SK-N-SH (cell line): ENCODE data around the gene IPO8.

Experiments
- CTCF ChIP-seq: fragments of 200-600 bp; sonication (generic); IDR thresholded peaks from 2 replicates; pipeline ENCODE4 v1.6.1; 2017; ENCODE audit warnings: antibody characterized with exemption, mild to moderate bottlenecking, moderate library complexity
- ELF1 ChIP-seq: IDR thresholded peaks from 2 replicates; pipeline ENCODE4 v1.4.0; 2012
- EZH2phosphoT487 ChIP-seq: fragments of 200-600 bp; sonication (generic); IDR thresholded peaks from 2 replicates; pipeline ENCODE4 v1.6.1; 2017; ENCODE audit warnings: low read depth, mixed run types, mild to moderate bottlenecking, antibody characterized with exemption, moderate library complexity, borderline replicate concordance
- FOSL2 ChIP-seq: IDR thresholded peaks from 2 replicates; pipeline ENCODE4 v1.4.0; 2012; ENCODE audit warnings: low read depth, mild to moderate bottlenecking, moderate library complexity, borderline replicate concordance
- GABPA ChIP-seq: IDR thresholded peaks from 2 replicates; pipeline ENCODE4 v1.4.0; 2012; ENCODE audit warnings: low read depth, mild to moderate bottlenecking
- MAX ChIP-seq: IDR thresholded peaks from 2 replicates; pipeline ENCODE4 v1.4.0; 2012; ENCODE audit warnings: low read depth
- MXI1 ChIP-seq: IDR thresholded peaks from 2 replicates; pipeline ENCODE4 v1.6.1; 2012; ENCODE audit warnings: mild to moderate bottlenecking, low read depth, low read length, improper control_type of control experiment
- NRF1 ChIP-seq: IDR thresholded peaks from 2 replicates; pipeline ENCODE4 v1.6.1; 2012; ENCODE audit warnings: low read depth, mild to moderate bottlenecking, low read length
- POLR2AphosphoS5 ChIP-seq: IDR thresholded peaks from 2 replicates; pipeline ENCODE4 v1.6.1; 2012; ENCODE audit warnings: low read depth, low read length
- RAD21 ChIP-seq: IDR thresholded peaks from 2 replicates; pipeline ENCODE4 v1.6.1; 2012; ENCODE audit warnings: mild to moderate bottlenecking, low read length
- RCOR1 ChIP-seq: fragments of 150-350 bp; IDR thresholded peaks from 2 replicates; pipeline ENCODE4 v1.6.1; 2017; ENCODE audit warnings: antibody characterized with exemption, low read length
- RFX5 ChIP-seq: IDR thresholded peaks from 2 replicates; pipeline ENCODE4 v1.6.1; 2012; ENCODE audit warnings: mild to moderate bottlenecking, improper control_type of control experiment, low read length
- USF2 ChIP-seq: fragments of 150-350 bp; IDR thresholded peaks from 2 replicates; pipeline ENCODE4 v1.6.1; 2017; ENCODE audit warnings: antibody characterized with exemption, low read length, low read depth, borderline replicate concordance
- YY1 ChIP-seq: IDR thresholded peaks from 2 replicates; pipeline ENCODE4 v1.4.0; 2012; ENCODE audit warnings: low read depth, mild to moderate bottlenecking

GRCh38 chr12:30631740-30632139, 63.9 kb downstream of the IPO8 start:
- TF ChIP-seq FOSL2 (no peak), CTCF (no peak), YY1 (no peak), EZH2phosphoT487 (no peak), MXI1 (no peak), ELF1 (no peak), GABPA (no peak), MAX (no peak), NRF1 (no peak), RCOR1 (no peak), RFX5 (no peak), POLR2AphosphoS5 (no peak), RAD21 (no peak), USF2 (no peak)
